Lower lobe of right lung (tissue), 1 donor: ENCODE data around the gene GSDMA. TPM values are rescaled to one million over a fixed set of nuclear protein-coding genes. Genes with fewer than 3 reads are reported as not detected.

Experiments used
- microRNA-seq: library from miRNA; unstranded; fragments of <30 nt; microRNA quantifications from one replicate; pipeline ENCODE4 v1.2.0, GENCODE V29; 2020; ENCODE audit warnings: borderline number of aligned reads
- total RNA-seq: library from RNA; stranded (reverse); fragmentation: NEBNext Ultra II Directional; extraction: Animal tissue kit (Norgen Biotek cat#: 25700); gene quantifications from one replicate; pipeline ENCODE4 v1.2.1, GENCODE V29; 2021
- donor health status: DM: no; HTN: yes; CAD: no; lungs with severe emphysema.

GSDMA gene
- total RNA-seq, 1 donor from 2014 or later, result 0.62 TPM

Small RNAs within 50 kb of the gene (microRNA-seq; reads per million reads assigned to microRNA genes)
- not detected for gene MIR6884

Other genes starting within 250 kb of the GSDMA start
- 46.4 TPM for gene MIEN1, start 232.5 kb upstream of the GSDMA start, total RNA-seq
- 34.5 TPM for gene GRB7, start 225.1 kb upstream of the GSDMA start, total RNA-seq
- 7.1 TPM for gene IKZF3, start 98.7 kb upstream of the GSDMA start, total RNA-seq
- gene ZPBP2, start 94.8 kb upstream of the GSDMA start, total RNA-seq, result not detected
- 11.1 TPM for gene GSDMB, start 44.4 kb upstream of the GSDMA start, total RNA-seq
- 61.3 TPM for gene ORMDL3, start 35.4 kb upstream of the GSDMA start, total RNA-seq
- not detected for gene LRRC3C, start 35.3 kb upstream of the GSDMA start, total RNA-seq
- gene PSMD3, start 17.8 kb downstream of the GSDMA start, total RNA-seq, result 79.3 TPM
- gene CSF3, start 52.4 kb downstream of the GSDMA start, total RNA-seq, result 1.9 TPM
- 59.6 TPM for gene MED24, start 91.4 kb downstream of the GSDMA start, total RNA-seq
- gene THRA, start 100.0 kb downstream of the GSDMA start, total RNA-seq, result 50.1 TPM
- gene NR1D1, start 137.6 kb downstream of the GSDMA start, total RNA-seq, result 20.1 TPM
- gene MSL1, start 159.0 kb downstream of the GSDMA start, total RNA-seq, result 97.7 TPM
- gene CASC3, start 177.5 kb downstream of the GSDMA start, total RNA-seq, result 101 TPM
- 9.3 TPM for gene RAPGEFL1, start 214.5 kb downstream of the GSDMA start, total RNA-seq